ENCODE data around the gene SRY. TPM values are rescaled to one million over a fixed set of nuclear protein-coding genes. Genes with fewer than 3 reads are reported as not detected.
"Not testable (repeated sequence)": the region's sequence is repeated elsewhere in the genome, so short reads cannot be mapped to it uniquely, and the experiment has no call there.

SRY gene
- polyA plus RNA-seq, 1 donor from 2014 or later, result not detected

DNA sequence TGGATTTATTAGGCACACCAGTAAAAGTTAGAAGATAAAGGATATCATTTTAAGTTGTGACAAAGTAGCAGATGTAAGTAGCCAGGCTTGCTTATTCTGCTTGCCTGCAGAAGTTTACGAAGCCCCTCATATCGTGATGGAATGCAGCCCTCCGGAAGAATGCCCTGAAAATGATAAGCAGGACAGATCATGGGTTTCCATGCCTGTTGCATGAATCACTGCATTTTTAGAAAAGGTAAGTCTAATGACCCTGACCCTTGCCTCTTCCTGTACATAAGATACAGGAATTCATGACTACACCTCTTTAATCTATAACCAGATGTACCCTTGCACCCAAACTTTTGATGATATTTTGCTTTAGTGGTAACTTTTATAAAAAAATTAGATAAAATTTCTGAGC, 37.0 kb upstream of the SRY start:
- H3K9me2 ChIP-seq (ENCODE audit: insufficient read depth, low read length), result no peaks in the 10 kb centered on the region
- H4K20me1 ChIP-seq (ENCODE audit: insufficient read depth), result no peaks in the 10 kb centered on the region
- no peak overlapping the region for H3K9ac ChIP-seq (ENCODE audit: low read length)
- no peak overlapping the region for H3K4me2 ChIP-seq (ENCODE audit: low read length)
- TF ChIP-seq POLR2AphosphoS5 (IDR thresholded peaks at IDR 0.05), result no peak
- no peak for TF ChIP-seq RAD21 (conservative IDR thresholded peaks at IDR 0.05)
- TF ChIP-seq, protein P1, sequence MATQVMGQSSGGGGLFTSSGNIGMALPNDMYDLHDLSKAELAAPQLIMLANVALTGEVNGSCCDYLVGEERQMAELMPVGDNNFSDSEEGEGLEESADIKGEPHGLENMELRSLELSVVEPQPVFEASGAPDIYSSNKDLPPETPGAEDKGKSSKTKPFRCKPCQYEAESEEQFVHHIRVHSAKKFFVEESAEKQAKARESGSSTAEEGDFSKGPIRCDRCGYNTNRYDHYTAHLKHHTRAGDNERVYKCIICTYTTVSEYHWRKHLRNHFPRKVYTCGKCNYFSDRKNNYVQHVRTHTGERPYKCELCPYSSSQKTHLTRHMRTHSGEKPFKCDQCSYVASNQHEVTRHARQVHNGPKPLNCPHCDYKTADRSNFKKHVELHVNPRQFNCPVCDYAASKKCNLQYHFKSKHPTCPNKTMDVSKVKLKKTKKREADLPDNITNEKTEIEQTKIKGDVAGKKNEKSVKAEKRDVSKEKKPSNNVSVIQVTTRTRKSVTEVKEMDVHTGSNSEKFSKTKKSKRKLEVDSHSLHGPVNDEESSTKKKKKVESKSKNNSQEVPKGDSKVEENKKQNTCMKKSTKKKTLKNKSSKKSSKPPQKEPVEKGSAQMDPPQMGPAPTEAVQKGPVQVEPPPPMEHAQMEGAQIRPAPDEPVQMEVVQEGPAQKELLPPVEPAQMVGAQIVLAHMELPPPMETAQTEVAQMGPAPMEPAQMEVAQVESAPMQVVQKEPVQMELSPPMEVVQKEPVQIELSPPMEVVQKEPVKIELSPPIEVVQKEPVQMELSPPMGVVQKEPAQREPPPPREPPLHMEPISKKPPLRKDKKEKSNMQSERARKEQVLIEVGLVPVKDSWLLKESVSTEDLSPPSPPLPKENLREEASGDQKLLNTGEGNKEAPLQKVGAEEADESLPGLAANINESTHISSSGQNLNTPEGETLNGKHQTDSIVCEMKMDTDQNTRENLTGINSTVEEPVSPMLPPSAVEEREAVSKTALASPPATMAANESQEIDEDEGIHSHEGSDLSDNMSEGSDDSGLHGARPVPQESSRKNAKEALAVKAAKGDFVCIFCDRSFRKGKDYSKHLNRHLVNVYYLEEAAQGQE (IDR thresholded peaks at IDR 0.05; ENCODE audit: borderline replicate concordance), result no peak
- TF ChIP-seq TAF1 (IDR thresholded peaks at IDR 0.05; ENCODE audit: low read depth), result no peak
- TF ChIP-seq, protein P2, sequence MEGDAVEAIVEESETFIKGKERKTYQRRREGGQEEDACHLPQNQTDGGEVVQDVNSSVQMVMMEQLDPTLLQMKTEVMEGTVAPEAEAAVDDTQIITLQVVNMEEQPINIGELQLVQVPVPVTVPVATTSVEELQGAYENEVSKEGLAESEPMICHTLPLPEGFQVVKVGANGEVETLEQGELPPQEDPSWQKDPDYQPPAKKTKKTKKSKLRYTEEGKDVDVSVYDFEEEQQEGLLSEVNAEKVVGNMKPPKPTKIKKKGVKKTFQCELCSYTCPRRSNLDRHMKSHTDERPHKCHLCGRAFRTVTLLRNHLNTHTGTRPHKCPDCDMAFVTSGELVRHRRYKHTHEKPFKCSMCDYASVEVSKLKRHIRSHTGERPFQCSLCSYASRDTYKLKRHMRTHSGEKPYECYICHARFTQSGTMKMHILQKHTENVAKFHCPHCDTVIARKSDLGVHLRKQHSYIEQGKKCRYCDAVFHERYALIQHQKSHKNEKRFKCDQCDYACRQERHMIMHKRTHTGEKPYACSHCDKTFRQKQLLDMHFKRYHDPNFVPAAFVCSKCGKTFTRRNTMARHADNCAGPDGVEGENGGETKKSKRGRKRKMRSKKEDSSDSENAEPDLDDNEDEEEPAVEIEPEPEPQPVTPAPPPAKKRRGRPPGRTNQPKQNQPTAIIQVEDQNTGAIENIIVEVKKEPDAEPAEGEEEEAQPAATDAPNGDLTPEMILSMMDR (IDR thresholded peaks at IDR 0.05; ENCODE audit: poor library complexity, severe bottlenecking), result no peak
- no peak for TF ChIP-seq EP300 (conservative IDR thresholded peaks at IDR 0.05; ENCODE audit: poor library complexity, severe bottlenecking)
- no peak for TF ChIP-seq SMC3 (conservative IDR thresholded peaks at IDR 0.05; ENCODE audit: poor library complexity)
- TF ChIP-seq MXI1 (conservative IDR thresholded peaks at IDR 0.05; ENCODE audit: poor library complexity, severe bottlenecking), result no peak
- TF ChIP-seq EZH2 (IDR thresholded peaks at IDR 0.05; ENCODE audit: borderline replicate concordance, insufficient read depth, low read length, poor library complexity, severe bottlenecking), result no peak
- H3K36me3 ChIP-seq (ENCODE audit: insufficient read depth, low read length), result no peaks in the 10 kb centered on the region
- H3K9me3 ChIP-seq (ENCODE audit: low read length), result no peaks in the 10 kb centered on the region
- H3K79me2 ChIP-seq (replicated peaks; ENCODE audit: insufficient read depth, low read length), result no peaks in the 10 kb centered on the region
- no peaks in the 10 kb centered on the region for H3K27me3 ChIP-seq (ENCODE audit: insufficient read depth, low read depth, low read length)
- H2AFZ ChIP-seq (ENCODE audit: low read depth, low read length), result no peak overlapping the region
- H3F3A ChIP-seq (ENCODE audit: insufficient read depth, low read length, poor library complexity, severe bottlenecking), result no peaks in the 10 kb centered on the region
- H3K27ac ChIP-seq (ENCODE audit: low read length), result no peak overlapping the region
- H3K4me3 ChIP-seq (ENCODE audit: low read length), result no peak overlapping the region

DNA sequence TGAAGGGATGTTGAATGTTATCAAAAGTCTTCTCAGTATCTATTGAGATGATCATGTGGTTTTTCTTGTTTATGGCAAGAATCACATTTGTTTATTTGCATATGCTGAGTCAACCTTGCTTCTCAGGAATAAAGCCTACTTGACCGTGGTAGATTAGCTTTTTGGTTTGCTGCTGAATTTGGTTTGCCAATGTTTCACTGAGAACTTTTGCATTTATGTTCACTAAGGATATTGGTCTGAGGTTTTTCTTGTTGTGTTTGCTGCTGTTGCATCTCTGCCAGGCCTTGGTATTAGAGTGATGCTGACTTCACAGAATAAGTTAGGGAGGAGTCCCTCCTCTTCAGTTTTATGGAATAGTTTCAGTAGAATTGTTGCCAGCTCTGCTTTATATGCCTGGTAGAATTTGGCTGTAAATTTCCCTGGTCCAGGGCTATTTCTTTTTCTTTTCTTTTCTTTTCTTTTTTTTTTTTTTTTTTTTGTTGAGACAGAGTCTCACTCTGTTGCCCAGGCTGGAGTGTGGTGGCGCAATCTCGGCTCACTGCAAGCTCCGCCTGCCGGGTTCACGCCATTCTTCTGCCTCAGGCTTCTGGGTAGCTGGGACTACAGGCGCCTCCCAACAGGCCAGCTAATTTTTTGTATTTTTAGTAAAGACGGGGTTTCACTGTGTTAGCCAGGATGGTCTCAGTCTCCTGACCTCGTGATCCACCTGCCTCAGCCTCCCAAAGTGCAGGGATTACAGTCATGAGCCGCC, 29.8 kb upstream of the SRY start:
- H3K36me3 ChIP-seq (ENCODE audit: insufficient read depth, low read length); H3K27ac ChIP-seq (ENCODE audit: low read length); H3K9me3 ChIP-seq (ENCODE audit: low read length); H3K4me2 ChIP-seq (ENCODE audit: low read length); H4K20me1 ChIP-seq (ENCODE audit: insufficient read depth); H3K79me2 ChIP-seq (replicated peaks; ENCODE audit: insufficient read depth, low read length); H2AFZ ChIP-seq (ENCODE audit: low read depth, low read length); H3K27me3 ChIP-seq (ENCODE audit: insufficient read depth, low read depth, low read length); H3K9me2 ChIP-seq (ENCODE audit: insufficient read depth, low read length); H3K4me3 ChIP-seq (ENCODE audit: low read length); H3F3A ChIP-seq (ENCODE audit: insufficient read depth, low read length, poor library complexity, severe bottlenecking); H3K9ac ChIP-seq (ENCODE audit: low read length): not testable (repeated sequence)

Data from neural cell (in vitro differentiated cells).